ENCODE results near the gene RNF208. TPM values are rescaled to one million over a fixed set of nuclear protein-coding genes. Genes with fewer than 3 reads are reported as not detected.

Gene RNF208
- total and polyA plus RNA-seq, 3 donors from 2014 or later: 3.0 to 7.7 (median 4.1) TPM

DNA sequence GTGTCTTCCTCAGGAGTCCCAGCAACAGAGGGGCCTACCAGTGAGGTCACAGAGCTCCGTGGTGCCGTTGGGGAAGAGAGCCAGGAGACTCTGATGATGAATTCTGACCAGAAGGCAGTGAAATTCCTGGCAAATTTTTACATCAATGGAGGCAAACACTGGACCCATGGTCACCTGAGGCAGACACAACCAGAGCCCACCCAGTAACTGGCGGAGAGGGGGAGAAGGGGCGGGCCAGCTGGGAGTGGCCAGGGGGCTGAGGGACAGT lies 29.1 kb upstream of the RNF208 start, which contains the start of gene STPG3:
STPG3 (plus strand) TSS at position 93 of the 268 bp plus-strand sequence; CDS start at position 94, 1 bp downstream.
- Histone ChIP-seq H3K9me3 (no peaks in the 10 kb centered on the region), H3K27me3 (no peaks in the 10 kb centered on the region), H3K27ac (peak within 1 kb of the TSS; percentile 18 to 36), H3K36me3 (ENCODE audit: low read depth, missing control alignments) (no peaks in the 10 kb centered on the region), H3K4me1 (peaks cover 59% of the 10 kb centered on the region), H3K4me3 (no peak within 1 kb of the TSS)
- DNase-seq: no peak
- TF ChIP-seq POLR2A (IDR thresholded peaks at IDR 0.05): no peak
- intact Hi-C loops (cut with DNase I; ENCODE audit: low total_unique reads): no loop called here
- 62 to 76% methylated on average over 4 of the region's 4 CpGs for WGBS, 2 donors

DNA sequence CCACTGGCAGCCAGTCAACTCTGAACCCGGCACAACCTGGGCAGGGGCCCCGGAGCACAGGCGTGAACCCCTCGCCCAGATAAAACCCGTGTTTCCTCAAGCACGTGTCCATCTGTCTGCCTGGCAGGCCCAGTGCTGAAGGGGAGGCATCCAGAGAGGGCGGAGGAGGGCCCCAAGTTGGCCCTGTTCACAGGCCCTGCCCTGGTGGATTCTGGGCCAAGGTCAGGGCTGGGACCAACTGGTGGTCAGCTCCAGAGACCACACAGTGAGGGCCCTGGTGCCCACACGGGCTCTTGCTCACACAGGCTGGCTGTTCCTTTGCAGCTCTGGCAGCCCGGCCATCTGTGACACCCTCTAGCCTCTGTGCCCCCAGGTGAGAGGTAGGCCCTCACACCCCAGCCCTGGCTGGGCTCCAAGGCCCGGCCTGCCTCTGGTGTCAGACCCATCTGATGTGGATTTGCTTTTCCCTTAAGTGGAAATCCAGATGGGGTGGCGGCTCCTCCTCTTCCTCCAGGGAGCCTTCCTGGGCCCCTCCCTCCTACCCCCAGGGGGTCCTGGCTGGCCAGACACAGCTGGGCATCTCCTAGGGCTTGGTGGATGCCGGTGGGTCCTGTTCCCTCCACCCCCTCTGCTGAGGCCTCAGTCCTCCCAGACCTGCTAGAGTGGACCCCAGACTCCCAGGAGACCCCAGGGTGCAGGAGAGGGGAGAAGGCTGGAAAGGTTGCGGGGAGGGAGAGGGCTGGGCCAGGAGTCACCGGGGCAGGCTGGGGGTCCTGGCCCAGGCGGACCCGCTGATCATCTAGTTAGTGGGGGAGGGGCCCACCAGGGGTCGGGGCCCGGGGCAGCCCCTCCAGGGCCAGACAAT lies 28.5 kb upstream of the RNF208 start:
- peak; percentile 85 for DNase-seq
- WGBS, 2 donors: 40 to 74% methylated on average over 6 to 17 of the region's 18 CpGs
- Histone ChIP-seq H3K27ac (peak overlapping the region; percentile 18 to 36), H3K4me1 (peaks cover 56% of the 10 kb centered on the region), H3K27me3 (no peaks in the 10 kb centered on the region), H3K4me3 (no peak overlapping the region), H3K36me3 (ENCODE audit: low read depth, missing control alignments) (no peaks in the 10 kb centered on the region), H3K9me3 (no peaks in the 10 kb centered on the region)
- intact Hi-C loops (cut with DNase I; ENCODE audit: low total_unique reads): no loop called here
- TF ChIP-seq, protein P1, sequence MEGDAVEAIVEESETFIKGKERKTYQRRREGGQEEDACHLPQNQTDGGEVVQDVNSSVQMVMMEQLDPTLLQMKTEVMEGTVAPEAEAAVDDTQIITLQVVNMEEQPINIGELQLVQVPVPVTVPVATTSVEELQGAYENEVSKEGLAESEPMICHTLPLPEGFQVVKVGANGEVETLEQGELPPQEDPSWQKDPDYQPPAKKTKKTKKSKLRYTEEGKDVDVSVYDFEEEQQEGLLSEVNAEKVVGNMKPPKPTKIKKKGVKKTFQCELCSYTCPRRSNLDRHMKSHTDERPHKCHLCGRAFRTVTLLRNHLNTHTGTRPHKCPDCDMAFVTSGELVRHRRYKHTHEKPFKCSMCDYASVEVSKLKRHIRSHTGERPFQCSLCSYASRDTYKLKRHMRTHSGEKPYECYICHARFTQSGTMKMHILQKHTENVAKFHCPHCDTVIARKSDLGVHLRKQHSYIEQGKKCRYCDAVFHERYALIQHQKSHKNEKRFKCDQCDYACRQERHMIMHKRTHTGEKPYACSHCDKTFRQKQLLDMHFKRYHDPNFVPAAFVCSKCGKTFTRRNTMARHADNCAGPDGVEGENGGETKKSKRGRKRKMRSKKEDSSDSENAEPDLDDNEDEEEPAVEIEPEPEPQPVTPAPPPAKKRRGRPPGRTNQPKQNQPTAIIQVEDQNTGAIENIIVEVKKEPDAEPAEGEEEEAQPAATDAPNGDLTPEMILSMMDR (IDR thresholded peaks at IDR 0.05): no peak
- no peak for TF ChIP-seq POLR2A (IDR thresholded peaks at IDR 0.05)

DNA sequence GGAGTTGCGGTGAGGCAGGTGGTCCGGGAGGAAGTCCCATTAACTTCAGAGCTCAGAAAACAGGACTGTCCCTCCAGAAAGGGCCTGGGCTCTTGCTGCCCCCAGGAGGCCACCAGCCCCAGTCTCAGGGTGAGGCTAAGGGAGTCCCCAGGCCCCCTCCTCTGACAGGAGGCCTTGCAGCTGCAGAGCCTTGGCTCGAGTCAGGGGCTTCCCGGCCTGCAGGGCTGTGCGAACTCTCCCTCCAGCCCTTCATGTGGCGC lies 25.8 kb upstream of the RNF208 start:
- intact Hi-C loops (cut with DNase I; ENCODE audit: low total_unique reads): no loop called here
- no peak overlapping the region for H3K4me3 ChIP-seq
- 69 to 81% methylated on average over 2 to 6 of the region's 6 CpGs for WGBS, 2 donors
- H3K4me1 ChIP-seq: peaks cover 41% of the 10 kb centered on the region
- H3K36me3 ChIP-seq (ENCODE audit: low read depth, missing control alignments): no peaks in the 10 kb centered on the region
- no peaks in the 10 kb centered on the region for H3K27me3 ChIP-seq
- TF ChIP-seq, protein P1 (IDR thresholded peaks at IDR 0.05): no peak
- TF ChIP-seq POLR2A (IDR thresholded peaks at IDR 0.05): no peak
- DNase-seq: no peak
- no peak overlapping the region for H3K27ac ChIP-seq
- no peaks in the 10 kb centered on the region for H3K9me3 ChIP-seq

DNA sequence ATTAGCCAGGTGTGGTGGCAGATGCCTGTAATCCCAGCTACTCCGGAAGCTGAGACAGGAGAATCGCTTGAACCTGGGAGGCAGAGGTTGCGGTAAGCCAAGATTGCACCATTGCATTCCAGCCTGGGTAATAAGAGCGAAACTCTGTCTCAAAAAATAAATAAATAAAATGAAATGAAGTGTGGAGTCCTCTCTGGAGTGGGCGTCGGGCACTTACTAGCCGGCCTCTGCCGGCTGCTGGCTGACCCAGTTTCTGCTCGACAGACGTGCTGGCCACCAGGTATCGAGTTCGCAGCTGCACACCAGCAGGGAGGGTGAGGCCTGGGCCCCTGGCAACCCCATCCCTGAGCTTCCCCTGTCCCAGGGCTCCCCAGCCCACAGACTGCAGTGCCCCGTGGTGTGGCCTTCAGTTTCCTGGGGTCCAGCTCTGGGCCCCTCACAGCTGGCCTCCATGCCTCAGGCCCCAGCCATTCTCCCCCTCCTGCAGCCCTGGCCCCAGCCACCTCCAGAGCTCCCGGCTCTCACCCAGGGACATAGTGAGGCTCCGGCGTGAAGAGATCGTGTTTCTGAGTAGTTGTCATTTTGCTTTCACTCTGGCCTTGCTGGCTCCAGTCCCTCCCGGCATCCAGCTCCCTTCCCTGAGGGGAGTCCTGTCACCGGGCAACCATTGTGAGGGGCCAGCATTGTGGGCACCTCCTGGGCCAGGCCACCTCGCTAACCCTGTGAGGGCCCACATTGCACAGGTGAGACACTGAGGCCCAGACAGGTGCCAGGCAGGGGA lies 25.3 kb upstream of the RNF208 start:
- DNase-seq: no peak

More for the DNA sequence above, 25.3 kb upstream of the RNF208 start:
- intact Hi-C loops (cut with DNase I; ENCODE audit: low total_unique reads): no loop called here
- H3K27me3 ChIP-seq: no peaks in the 10 kb centered on the region
- WGBS, 2 donors: 48 to 68% methylated on average over 14 to 20 of the region's 20 CpGs
- H3K36me3 ChIP-seq (ENCODE audit: low read depth, missing control alignments): no peaks in the 10 kb centered on the region
- TF ChIP-seq, protein P1 (IDR thresholded peaks at IDR 0.05): no peak
- no peak for TF ChIP-seq POLR2A (IDR thresholded peaks at IDR 0.05)
- H3K9me3 ChIP-seq: no peaks in the 10 kb centered on the region
- peaks cover 43% of the 10 kb centered on the region for H3K4me1 ChIP-seq
- no peak overlapping the region for H3K27ac ChIP-seq
- H3K4me3 ChIP-seq: no peak overlapping the region

All from testis (tissue), 3 donors.